AG04450 (cell line): Measurements from ENCODE around the gene UBE2E2. TPM values are rescaled to one million over a fixed set of nuclear protein-coding genes. Genes with fewer than 3 reads are reported as not detected.

Source experiments
- CTCF ChIA-PET: fragments of 300-600, 350-600 bp; formaldehyde crosslinking; extraction: SDS; loops from one replicate; lab custom pipeline; 2022; ENCODE audit warnings: antibody characterized with exemption, inconsistent platforms; lab: Charles Lee
- POLR2A ChIA-PET: fragments of 350-600 bp; formaldehyde crosslinking; extraction: SDS; loops from one replicate; lab custom pipeline; 2021; ENCODE audit warnings: antibody characterized with exemption, inconsistent platforms; lab: Yijun Ruan, JAX
- DNase-seq: peaks from one replicate; pipeline ENCODE4 v3.0.0-alpha.2; 2011; ENCODE audit warnings: low read depth, low spot score
- H3K27ac ChIP-seq: one replicate; pipeline ENCODE4 v1.5.1; 2012; ENCODE audit warnings: low read depth, low read length, control low read depth
- H3K27me3 ChIP-seq: one replicate; pipeline ENCODE4 v1.6.0; 2012; ENCODE audit warnings: low read length; ENCODE audit not compliant: control insufficient read depth, insufficient read depth
- H3K4me3 ChIP-seq: 2 replicates; pipeline ENCODE4 v1.5.1; 2011; ENCODE audit warnings: mild to moderate bottlenecking, low read depth, low read length, control low read depth
- H3K9me3 ChIP-seq: 2 replicates; pipeline ENCODE4 v1.5.1; 2012; ENCODE audit warnings: low read length; ENCODE audit not compliant: control insufficient read depth, insufficient read depth
- polyA plus RNA-seq: library from polyadenylated mRNA; depleted of rRNA; stranded (reverse); fragments of >200 nt; gene quantifications from 2 replicates; pipeline ENCODE4 v1.2.3, GENCODE V29; 2011
- TF ChIP-seq, protein P1 (sequence below): IDR thresholded peaks from 2 replicates; pipeline ENCODE4 v1.5.1; 2011; ENCODE audit warnings: low read depth, low read length, control low read depth, inconsistent platforms

UBE2E2 gene
- polyA plus RNA-seq, 1 experiment, result 43.2 TPM

DNA sequence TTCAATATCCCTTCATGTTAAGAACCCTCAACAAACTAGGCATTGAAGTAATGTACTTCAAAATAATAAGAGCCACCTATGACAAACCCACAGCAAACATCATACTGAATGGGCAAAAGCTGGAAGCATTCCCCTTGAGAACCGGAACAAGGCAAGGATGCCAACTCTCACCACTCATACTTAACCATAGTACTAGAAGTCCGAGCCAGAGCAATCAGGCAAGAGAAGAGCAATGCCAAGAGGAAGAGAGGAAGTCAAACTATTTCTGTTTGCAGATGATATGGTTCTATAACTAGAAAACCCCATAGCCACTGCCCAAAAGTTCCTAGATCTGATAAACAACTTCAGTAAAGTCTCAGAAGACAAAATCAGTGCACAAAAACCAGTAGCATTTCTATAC, 161.9 kb downstream of the UBE2E2 start:
- Histone ChIP-seq H3K27ac (no peak overlapping the region), H3K4me3 (no peak overlapping the region), H3K9me3 (no peaks in the 10 kb centered on the region), H3K27me3 (no peaks in the 10 kb centered on the region)
- no peak for DNase-seq
- ChIA-PET CTCF (no interaction called here), POLR2A (no interaction called here)
- TF ChIP-seq, protein P1, sequence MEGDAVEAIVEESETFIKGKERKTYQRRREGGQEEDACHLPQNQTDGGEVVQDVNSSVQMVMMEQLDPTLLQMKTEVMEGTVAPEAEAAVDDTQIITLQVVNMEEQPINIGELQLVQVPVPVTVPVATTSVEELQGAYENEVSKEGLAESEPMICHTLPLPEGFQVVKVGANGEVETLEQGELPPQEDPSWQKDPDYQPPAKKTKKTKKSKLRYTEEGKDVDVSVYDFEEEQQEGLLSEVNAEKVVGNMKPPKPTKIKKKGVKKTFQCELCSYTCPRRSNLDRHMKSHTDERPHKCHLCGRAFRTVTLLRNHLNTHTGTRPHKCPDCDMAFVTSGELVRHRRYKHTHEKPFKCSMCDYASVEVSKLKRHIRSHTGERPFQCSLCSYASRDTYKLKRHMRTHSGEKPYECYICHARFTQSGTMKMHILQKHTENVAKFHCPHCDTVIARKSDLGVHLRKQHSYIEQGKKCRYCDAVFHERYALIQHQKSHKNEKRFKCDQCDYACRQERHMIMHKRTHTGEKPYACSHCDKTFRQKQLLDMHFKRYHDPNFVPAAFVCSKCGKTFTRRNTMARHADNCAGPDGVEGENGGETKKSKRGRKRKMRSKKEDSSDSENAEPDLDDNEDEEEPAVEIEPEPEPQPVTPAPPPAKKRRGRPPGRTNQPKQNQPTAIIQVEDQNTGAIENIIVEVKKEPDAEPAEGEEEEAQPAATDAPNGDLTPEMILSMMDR, result no peak

DNA sequence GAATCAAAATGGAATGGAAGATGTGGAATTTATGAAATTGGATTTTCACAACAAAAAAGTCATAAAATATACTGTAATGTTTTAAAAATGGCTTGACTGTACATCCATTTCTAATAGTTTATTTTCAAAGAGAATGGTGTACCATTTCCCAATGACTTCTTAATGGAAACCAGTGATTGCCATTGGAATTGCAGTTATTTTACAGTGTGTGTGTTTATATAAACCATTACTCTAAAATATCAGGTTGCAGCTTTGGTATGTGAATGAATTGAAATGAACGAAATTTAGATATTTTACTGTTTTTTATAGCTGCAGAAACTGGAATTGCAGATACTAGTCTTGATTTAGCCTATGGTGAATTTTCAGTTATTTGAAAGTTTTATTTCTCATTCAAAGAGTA, 165.6 kb downstream of the UBE2E2 start:
- no peak for DNase-seq
- TF ChIP-seq, protein P1, result no peak
- CTCF ChIA-PET, result no interaction called here
- Histone ChIP-seq H3K27me3 (no peaks in the 10 kb centered on the region), H3K9me3 (no peaks in the 10 kb centered on the region), H3K27ac (no peak overlapping the region), H3K4me3 (no peak overlapping the region)
- POLR2A ChIA-PET, result no interaction called here

DNA sequence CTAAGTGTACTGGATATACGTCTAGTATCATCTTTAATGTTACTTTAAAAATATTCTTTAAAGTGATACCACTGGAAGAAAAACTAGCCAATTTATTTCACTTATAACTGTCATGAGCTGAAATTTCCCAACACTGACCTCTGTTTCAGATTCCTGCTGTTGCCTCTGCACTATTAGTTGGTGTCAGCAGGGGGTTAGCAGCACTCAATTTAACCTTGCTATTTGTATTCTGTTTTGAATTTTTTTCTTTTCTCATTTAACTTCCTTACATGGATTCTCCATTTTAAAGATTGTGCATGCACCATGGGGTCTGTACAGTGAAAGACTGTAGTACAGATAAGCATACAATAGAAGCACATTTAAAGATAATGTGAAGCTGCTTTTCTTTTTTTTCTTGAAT, 169.2 kb downstream of the UBE2E2 start:
- POLR2A ChIA-PET, result no interaction called here
- CTCF ChIA-PET, result no interaction called here
- no peaks in the 10 kb centered on the region for H3K27me3 ChIP-seq
- no peak overlapping the region for H3K4me3 ChIP-seq
- no peak for DNase-seq
- TF ChIP-seq, protein P1, result no peak
- H3K27ac ChIP-seq, result no peak overlapping the region
- H3K9me3 ChIP-seq, result no peaks in the 10 kb centered on the region

DNA sequence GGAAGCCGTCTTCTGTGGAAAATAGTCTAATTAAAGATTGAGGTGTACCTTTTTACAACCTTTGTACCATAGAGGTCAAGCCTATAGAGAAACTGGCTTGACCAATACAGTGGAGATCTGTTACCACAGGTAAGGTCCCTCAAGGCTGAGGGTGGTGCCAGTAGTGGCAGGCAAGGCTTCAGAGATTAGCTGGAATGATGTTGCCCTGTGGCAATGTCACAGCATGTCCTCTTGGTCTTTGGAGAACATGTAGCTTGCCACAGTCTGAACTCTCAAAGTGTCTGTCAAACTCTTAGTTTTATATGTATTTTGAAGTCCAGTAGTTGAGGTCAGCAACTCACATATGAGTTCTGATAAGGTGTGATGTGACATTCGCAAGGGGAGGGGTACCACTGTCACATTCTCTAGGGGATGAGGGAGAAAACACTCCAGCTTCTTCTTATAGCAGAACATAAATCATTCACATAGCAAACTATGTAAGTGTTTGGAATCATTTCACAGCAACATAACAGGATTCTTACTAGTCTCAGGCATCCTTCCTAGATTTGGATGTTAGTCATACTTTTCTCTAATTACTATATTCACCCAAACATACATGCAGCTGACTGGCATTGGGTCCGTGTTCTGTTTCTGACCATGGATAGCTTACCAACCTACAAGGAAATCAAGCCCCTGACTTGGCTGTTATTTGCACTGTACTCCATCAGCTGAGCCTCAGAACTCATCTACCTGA, 173.6 kb downstream of the UBE2E2 start:
- Histone ChIP-seq H3K4me3 (no peak overlapping the region), H3K9me3 (no peaks in the 10 kb centered on the region), H3K27ac (no peak overlapping the region), H3K27me3 (no peaks in the 10 kb centered on the region)
- no peak for DNase-seq
- POLR2A ChIA-PET, result no interaction called here
- CTCF ChIA-PET, result no interaction called here
- TF ChIP-seq, protein P1, result no peak

DNA sequence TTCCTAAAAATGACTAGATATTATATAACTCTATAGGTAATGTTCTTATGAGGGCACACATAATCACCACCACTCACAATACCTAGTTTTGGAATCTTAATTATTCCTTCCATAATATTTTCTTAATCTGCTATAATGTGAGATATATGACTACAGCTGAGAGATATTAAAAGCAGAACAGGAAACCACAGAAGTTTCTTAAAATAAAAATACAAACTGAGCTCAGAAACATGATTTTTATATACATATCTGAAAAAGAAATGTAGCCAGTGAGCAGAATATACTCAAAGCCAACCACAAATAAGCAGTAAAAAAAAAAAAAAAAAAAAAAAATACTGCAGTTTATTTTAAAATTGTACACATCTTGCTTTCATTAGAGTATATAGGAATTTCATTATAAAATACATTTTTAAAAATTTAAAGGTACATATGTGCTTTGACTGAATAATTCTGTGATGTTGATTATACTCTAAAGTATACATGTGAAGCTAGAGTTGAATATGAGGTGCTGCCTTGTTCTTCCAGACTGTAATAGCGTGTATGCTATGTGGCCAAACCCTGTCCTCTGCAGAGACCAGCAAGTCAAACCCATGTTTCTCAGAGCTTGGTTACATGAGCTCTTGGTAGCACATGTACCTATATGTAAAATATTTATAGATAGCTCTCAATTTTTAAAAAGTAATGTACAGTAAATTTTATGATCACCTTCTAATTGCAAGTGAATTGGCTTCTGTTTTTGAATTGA, 175.0 kb downstream of the UBE2E2 start:
- CTCF ChIA-PET, result interaction anchor here (0.7 kb wide), 1 partner anchor 18 kb away, joined by 5 read pairs; no protein-coding TSS in a partner anchor

More for the DNA sequence above, 175.0 kb downstream of the UBE2E2 start:
- no peaks in the 10 kb centered on the region for H3K27me3 ChIP-seq
- no peaks in the 10 kb centered on the region for H3K9me3 ChIP-seq
- no peak overlapping the region for H3K27ac ChIP-seq
- POLR2A ChIA-PET, result no interaction called here
- no peak overlapping the region for H3K4me3 ChIP-seq
- DNase-seq, result no peak
- TF ChIP-seq, protein P1, result no peak
